NCI-H1694 treated with DMSO at 0.1 percent for 48 hours (cell line): ENCODE data around the gene HLF.

ENCODE experiments used
- DNase-seq: peaks from one replicate; lab custom pipeline; 2025; lab: John Stamatoyannopoulos, UW

Gene HLF

DNA sequence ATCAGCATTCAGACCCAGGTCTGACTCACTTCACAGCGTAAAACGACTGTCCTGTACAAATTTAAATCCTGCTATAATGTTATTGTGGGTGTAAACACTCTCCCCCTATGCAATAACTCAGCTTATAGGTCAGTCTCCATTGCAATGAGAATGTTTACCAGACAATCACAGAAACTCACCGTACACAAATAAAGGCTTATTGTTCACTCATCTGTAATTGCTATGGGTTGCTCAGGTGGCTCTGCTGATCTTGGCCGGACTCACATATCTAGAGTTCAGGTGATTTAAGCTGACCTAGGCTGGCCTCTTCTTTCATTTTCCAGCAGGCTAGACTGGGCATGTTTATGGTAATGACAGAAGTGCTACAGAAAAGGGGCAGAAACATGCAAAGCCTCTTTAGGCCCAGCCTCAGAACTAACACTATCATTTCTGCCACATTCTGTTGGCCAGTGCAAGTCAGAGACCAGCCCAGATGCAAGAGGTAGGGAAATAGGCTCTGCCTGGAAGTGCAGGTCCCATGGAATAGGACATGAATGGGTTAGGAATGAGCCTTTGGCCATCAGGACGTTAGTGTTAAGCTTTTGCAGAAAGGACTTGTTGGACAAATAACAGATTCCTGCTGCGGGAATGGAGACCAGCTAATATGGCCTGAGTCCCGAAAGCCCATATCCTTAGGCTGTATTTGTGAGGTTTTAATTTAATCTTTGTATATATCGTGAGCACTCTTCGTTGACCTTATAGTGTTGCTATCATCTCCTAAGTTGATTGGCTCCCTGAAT lies 44.0 kb downstream of the HLF start:
- DNase-seq = no peak

DNA sequence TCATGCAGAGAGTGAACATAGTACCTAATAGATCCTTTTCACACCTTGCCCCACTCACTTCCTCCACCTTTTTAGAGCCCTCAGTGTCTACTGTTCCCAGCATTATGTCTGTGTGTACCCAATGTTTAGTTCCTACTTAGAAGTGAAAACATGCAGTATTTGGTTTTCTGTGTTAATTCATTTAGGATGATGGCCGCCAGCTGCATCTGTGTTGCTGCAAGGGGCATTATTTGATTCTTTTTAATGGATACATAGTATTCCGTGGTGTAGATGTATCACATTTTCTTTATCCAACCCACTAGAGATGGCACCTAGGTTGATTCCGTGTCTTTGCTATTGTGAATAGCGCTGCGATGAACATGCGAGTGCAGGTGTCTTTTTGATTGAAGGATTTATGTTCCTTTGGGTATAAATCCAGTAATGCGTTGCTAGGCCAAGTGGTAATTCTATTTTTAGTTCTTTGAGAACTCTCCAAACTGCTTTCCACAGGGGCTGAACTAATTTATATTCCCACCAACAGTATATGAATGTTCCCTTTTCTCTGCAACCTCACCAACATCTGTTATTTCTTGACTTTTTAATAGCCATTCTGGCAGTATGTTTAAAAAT lies 47.1 kb downstream of the HLF start:
- DNase-seq = no peak

DNA sequence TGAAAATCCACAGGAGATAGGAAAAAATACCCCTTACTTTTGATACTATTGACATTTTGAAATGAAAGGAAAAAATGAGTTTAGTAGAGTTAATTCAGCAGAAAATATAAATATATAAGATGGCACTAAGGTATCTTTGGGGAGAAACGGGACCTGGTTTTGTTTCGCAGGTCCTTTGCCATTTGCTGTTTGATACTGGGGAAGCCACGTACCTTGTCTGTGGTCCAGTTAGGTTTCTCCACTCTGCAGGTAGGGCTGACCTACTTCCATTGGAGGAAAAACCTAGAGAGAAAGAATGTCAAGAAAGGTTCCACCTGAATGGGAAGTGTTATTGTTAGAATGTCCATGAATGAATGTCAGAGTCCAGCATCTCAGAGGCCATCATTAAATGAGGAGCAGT lies 48.1 kb downstream of the HLF start:
- no peak for DNase-seq

DNA sequence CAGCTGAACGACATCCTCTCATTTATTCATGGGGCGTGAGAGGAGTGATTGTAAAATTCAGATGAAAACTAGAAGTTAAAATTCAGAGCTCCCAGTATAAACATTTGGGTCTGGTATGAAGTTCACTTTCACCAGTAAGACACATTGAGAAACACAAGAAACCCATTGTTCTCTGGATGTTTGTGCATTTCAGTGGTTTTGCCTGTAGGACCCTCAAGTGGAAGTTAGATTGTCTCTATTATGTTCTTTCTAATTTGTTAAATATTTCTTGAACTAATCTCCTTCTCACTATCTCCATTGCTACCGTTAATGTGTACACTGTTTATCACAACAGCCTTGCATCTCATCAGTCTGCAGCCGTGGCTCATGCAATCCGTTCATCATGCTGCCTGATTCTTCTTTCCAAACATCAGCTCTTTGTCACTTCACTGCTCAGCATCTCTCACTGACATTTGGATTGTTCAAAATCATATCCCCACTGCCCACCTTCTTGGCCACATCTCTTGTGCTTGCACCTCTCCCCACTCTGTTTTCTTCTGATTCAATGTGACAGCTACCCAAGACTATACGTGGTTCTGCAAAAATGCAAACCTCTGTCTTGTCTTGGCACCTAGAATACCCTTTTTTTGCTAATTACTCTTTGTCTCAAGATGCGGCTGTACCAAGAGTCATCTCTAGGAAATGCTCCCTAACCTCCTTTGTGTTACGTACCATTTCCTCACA lies 49.5 kb downstream of the HLF start:
- no peak for DNase-seq

DNA sequence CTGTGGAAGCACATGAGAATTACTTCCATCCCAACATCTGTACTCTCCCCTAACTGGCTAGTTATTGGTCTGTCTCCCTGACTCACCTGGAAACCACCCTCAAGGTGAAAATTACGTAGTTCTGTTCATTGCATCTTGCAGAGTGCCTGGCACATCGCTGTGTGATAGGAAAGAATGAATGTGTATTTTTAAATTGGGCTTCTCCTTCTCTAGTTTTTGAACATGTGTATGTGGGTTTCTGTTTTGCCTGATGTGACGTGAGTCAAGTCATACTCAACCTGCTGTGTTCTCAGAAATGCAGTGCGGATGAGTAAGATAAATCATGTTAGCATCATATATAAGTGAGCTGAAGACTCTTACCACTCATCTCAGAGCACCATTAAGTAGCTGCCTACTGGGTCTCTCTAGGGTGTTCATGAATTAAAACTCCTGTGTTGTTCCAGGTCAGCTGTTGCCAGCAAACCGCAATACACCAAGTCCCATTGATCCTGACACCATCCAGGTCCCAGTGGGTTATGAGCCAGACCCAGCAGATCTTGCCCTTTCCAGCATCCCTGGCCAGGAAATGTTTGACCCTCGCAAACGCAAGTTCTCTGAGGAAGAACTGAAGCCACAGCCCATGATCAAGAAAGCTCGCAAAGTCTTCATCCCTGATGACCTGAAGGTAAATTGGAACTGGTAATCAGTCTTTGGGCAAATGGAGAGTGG lies 50.2 kb downstream of the HLF start:
- DNase-seq = no peak

DNA sequence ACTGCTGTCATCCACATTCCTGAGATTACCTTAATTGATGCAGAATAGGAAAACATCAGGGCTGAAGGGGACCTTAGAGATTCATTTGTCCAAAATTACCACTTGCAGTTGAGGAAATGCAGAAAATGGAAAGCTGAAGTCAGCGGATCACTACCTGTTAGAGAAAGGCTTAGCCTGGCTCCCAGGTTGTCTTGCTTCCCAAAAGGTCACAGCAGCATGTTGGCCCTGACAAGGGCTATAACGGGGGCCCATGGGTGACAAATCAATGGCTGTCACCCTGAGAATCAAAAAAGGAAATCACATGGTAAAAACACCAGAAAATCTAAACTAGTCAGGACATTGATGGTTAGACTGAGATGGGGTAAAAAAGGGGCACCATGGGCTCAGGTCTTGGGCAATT lies 51.7 kb downstream of the HLF start:
- DNase-seq = no peak

DNA sequence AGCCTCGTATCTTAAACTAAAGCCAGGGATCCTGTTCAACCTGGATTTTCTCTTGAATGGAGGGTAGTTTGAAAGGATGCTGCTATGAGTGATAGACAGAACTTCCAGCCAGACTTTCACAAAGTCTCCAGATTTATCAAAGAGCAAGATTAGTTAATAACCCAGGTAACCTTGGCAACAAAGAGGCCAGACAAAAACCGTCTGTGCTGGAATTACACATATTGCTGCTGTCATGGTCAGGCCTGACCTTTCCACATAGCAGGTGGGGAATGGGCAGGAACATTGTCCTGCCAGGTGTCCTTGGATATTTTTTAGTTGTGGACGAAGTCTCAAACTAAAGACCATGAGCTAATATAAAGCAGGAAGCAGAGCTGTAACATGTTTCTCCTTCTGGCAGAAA lies 52.5 kb downstream of the HLF start:
- DNase-seq = no peak

DNA sequence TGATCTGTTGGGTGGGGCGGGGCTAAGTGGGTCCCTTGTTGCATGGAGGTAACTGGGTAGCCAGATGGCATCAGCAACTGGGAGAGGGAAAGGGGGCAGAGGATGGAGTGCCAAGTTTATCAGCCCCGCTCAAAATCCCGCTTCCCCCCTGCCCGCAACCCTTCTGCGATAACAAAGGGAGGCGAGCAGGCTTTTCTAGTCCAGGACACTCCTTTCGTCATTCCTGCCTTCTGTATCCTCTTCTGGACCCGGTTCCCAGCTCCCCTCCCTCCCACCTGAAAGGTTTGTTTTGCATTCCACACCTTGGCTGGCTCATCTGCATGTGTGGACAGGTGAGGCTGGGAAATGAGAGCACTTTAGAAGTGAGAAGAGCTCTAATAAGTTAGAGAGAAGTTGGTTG lies 53.3 kb downstream of the HLF start:
- DNase-seq = no peak

DNA sequence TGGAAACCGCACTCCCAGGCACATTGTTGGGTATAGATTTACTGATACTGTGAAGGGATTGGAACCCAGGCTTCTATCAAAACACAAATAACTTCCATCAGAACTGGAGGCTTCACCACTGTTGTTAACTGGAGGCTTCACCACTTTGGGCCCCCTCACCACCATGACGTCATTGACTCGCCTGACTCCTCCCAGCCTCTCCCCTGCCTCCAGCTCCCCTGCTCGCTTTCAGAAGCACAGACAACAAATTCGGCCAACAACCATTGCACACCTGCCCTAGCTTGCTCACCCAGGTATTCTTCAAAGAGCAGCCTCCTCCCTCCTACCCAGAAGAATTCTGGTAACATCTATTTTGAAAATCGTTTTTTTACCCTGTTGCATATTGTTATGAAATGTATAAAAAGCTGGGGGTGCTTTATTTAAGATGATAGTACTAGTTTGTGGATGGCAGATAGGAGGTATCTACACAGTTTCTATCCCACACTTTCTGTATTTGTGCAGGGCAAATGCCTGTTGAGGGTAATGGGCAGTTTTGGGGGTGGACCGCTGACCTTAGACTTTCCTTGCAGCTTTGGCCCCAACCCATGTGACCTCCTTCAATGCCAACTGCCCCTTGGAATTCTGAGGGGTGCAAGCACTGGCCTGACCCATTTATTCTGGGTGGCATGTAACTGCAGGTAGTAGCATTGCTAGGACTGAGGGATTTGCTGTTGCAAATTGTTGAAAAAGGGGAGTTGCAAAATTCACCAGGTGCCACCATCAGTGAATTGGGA lies 54.1 kb downstream of the HLF start:
- no peak for DNase-seq

DNA sequence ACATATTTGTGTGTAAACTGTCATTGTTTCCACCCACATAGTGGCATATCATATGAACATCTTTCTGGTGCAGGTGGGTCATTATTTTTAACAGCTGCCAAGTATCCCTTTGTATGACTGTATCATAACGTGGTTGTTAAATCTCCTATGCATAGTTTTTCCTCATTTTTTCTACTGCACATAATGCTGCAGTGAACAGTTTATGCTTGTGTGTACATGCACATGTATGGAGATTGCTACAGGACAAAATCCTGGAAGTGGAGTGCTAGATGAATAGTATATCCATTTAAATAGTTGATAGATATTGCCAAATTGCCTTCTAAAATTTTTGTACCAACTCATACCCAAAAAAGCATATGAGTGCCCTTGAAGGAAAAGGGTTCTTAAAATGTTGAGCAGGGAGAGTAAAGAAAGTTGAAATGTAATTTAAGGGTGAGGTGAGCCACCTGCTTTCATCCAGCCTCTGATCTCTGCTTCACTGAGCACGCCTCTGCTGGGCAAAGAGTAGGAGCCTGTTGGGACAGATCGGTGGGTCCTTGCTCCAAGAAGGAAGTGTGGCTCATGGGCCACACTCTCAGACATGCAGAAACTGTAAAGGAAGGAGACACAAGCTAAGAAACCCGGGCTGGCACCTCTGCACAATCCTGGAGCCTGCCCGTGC lies 55.3 kb downstream of the HLF start:
- DNase-seq = no peak

DNA sequence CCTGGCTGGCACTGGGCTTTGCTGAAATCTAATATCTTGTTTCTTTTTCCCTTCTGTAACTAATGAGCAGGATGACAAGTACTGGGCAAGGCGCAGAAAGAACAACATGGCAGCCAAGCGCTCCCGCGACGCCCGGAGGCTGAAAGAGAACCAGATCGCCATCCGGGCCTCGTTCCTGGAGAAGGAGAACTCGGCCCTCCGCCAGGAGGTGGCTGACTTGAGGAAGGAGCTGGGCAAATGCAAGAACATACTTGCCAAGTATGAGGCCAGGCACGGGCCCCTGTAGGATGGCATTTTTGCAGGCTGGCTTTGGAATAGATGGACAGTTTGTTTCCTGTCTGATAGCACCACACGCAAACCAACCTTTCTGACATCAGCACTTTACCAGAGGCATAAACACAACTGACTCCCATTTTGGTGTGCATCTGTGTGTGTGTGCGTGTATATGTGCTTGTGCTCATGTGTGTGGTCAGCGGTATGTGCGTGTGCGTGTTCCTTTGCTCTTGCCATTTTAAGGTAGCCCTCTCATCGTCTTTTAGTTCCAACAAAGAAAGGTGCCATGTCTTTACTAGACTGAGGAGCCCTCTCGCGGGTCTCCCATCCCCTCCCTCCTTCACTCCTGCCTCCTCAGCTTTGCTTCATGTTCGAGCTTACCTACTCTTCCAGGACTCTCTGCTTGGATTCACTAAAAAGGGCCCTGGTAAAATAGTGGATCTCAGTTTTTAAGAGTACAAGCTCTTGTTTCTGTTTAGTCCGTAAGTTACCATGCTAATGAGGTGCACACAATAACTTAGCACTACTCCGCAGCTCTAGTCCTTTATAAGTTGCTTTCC lies 56.0 kb downstream of the HLF start:
- DNase-seq = no peak

DNA sequence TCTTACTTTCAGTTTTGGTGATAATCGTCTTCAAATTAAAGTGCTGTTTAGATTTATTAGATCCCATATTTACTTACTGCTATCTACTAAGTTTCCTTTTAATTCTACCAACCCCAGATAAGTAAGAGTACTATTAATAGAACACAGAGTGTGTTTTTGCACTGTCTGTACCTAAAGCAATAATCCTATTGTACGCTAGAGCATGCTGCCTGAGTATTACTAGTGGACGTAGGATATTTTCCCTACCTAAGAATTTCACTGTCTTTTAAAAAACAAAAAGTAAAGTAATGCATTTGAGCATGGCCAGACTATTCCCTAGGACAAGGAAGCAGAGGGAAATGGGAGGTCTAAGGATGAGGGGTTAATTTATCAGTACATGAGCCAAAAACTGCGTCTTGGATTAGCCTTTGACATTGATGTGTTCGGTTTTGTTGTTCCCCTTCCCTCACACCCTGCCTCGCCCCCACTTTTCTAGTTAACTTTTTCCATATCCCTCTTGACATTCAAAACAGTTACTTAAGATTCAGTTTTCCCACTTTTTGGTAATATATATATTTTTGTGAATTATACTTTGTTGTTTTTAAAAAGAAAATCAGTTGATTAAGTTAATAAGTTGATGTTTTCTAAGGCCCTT lies 56.8 kb downstream of the HLF start:
- no peak for DNase-seq

DNA sequence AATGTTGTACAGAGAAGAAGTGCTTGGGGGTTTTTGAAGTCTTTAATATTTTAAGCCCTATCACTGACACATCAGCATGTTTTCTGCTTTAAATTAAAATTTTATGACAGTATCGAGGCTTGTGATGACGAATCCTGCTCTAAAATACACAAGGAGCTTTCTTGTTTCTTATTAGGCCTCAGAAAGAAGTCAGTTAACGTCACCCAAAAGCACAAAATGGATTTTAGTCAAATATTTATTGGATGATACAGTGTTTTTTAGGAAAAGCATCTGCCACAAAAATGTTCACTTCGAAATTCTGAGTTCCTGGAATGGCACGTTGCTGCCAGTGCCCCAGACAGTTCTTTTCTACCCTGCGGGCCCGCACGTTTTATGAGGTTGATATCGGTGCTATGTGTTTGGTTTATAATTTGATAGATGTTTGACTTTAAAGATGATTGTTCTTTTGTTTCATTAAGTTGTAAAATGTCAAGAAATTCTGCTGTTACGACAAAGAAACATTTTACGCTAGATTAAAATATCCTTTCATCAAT lies 57.8 kb downstream of the HLF start:
- no peak for DNase-seq

DNA sequence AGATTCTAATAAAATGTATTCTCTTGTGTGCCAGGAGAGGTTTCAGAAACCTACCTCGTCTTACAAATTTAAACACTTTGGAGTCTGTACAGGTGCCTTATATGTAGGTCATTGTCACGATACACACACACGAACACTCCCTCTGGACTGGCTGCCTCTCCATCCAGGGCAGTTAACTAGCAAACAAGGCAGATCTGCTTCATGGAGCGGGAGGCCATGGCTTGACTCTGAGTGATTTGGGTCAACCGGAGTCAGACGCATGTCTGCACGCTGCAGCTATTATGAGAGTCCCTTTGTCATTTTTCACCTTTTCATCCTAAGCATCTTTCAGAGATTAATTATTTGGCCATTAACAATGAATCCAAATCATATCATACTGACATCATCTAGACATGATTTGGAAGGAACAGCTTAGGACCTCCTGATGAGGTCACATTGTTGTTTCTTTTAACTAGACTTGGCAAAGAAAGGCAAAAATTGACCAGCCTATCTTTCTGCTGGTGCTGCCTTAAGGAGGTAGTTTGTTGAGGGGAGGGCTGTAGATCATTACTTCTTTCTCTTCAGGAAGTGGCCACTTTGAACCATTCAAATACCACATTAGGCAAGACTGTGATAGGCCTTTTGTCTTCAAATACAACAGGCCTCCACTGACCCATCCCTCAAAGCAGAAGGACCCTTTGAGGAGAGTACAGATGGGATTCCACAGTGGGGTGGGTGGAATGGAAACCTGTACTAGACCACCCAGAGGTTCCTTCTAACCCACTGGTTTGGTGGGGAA lies 58.9 kb downstream of the HLF start:
- DNase-seq = no peak

DNA sequence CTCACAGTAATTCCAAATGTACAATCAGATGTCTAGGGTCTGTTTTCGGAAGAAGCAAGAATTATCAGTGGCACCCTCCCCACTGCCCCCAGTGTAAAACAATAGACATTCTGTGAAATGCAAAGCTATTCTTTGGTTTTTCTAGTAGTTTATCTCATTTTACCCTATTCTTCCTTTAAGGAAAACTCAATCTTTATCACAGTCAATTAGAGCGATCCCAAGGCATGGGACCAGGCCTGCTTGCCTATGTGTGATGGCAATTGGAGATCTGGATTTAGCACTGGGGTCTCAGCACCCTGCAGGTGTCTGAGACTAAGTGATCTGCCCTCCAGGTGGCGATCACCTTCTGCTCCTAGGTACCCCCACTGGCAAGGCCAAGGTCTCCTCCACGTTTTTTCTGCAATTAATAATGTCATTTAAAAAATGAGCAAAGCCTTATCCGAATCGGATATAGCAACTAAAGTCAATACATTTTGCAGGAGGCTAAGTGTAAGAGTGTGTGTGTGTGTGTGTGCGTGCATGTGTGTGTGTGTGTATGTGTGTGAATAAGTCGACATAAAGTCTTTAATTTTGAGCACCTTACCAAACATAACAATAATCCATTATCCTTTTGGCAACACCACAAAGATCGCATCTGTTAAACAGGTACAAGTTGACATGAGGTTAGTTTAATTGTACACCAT lies 59.7 kb downstream of the HLF start:
- no peak for DNase-seq

DNA sequence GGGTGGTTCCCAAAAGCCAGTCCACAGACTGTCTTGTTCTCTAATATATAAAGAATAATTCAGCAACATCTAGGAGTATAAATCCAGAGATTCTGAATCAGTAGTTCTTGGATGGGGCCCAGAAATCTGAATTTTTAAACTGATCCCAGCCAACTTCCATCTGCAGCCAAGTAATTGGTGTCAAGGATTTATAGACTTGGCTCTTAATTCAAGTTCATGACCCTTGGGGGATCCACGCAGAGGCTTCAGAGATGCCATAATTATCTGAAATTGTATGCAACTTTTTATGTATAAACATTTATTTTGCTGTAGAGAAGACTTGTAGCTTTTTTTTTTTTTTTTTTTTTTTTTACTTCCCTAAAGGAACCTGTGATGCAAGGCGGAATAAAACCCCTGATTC lies 60.6 kb downstream of the HLF start:
- DNase-seq = no peak

DNA sequence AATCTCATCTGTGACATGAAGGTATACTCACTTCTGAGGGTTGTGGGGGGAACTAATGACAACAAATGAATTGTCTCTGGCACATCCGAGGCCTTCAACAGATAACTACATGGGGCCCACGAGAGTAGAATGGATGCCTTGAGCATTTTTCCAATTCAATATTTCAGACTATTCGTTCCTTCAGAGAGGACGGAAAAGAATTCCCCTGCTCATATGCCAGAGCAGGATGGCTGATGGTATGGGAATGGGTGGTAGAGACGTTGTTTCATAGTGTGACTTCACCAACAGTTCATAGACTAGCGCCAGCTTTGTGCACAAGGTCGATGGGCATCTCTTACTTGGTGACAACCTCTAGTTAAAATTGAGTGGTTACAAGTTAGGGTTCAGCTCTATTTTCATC lies 61.3 kb downstream of the HLF start:
- no peak for DNase-seq
